Stomach smooth muscle (tissue), 2 donors: Measurements from ENCODE around the gene FGF8.

ENCODE experiments used
- H3K27ac ChIP-seq: one replicate; pipeline ENCODE4 v1.7.0; 2013; ENCODE audit warnings: mild to moderate bottlenecking, low read length, inconsistent platforms
- H3K27me3 ChIP-seq, 2 donors: one replicate each; pipeline ENCODE4 v1.7.0; 2013; ENCODE audit warnings: low read length in 2 of 2; ENCODE audit not compliant: insufficient read depth in 2 of 2, control insufficient read depth in 1 of 2
- H3K36me3 ChIP-seq, 2 donors: one replicate each; pipeline ENCODE4 v1.7.0; 2013; ENCODE audit warnings: low read length in 2 of 2; ENCODE audit not compliant: control insufficient read depth in 2 of 2, insufficient read depth in 2 of 2
- H3K4me1 ChIP-seq: one replicate; pipeline ENCODE4 v1.7.0; 2013; ENCODE audit warnings: low read length; ENCODE audit not compliant: control insufficient read depth, insufficient read depth
- H3K4me3 ChIP-seq, 2 donors: one replicate each; pipeline ENCODE4 v1.7.0; 2013; ENCODE audit warnings: low read length in 2 of 2
- H3K9ac ChIP-seq, 2 donors: one replicate each; pipeline ENCODE4 v1.7.0; 2013; ENCODE audit warnings: low read length in 2 of 2, mild to moderate bottlenecking in 1 of 2
- H3K9me3 ChIP-seq, 2 donors: one replicate each; pipeline ENCODE4 v1.7.0; 2013; ENCODE audit warnings: low read length in 2 of 2; ENCODE audit not compliant: control insufficient read depth in 2 of 2
- donor health status: healthy.
- donor health status: Pancreatic carcinoma.

Gene FGF8

DNA sequence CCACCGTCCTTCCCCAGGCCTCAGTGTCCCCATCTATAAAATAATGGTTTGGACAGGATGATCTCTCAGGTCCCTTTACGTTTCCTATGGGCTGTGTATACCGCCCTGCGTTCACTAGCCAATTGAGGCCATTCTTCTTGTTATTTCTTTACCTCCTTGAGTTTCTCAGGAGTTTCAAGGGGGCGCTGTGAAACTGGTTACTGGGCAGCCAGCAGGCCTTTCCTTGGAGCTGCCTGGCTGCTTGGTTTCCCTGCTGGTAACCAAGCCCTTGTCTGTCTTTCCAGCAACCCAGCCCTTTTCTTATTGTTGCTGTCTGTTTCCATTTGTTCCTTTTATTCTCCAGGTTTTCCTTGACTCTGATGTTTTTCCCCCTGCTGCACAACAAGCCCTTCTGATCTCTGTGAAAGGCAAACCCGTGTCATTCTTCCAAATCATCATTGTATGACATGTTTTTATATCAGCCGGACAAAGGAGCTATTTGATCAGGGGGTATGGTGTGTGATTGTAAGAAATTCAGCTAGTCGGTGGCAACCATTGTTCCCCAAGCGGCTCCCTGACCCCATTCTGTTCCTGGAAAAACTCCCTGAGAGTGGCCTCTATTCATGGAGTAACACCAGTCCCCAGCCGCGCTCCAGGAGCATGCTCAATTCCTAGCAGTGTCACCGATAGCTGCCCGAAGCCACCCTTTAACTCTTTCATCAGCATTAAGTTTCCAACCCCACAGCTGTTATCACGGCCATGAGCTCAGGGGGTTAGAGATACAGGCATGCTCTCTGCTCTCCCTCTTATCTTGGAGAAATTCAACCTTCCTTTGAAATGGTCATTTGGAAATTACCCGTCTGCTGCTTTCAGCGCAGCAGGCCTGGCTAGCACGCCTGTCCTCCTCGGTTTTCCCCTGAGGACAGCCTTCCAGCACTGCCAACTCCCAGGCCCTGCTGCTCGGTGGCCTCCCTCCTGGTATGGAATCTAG, 26.6 kb downstream of the FGF8 start:
- no peaks in the 10 kb centered on the region for H3K4me1 ChIP-seq
- H3K36me3 ChIP-seq, result no peaks in the 10 kb centered on the region
- H3K9ac ChIP-seq, result no peak overlapping the region
- H3K27ac ChIP-seq, result no peak overlapping the region
- peaks cover 0 to 2% of the 10 kb centered on the region in 2 donors for H3K27me3 ChIP-seq
- no peaks in the 10 kb centered on the region for H3K9me3 ChIP-seq
- H3K4me3 ChIP-seq, result no peak overlapping the region

DNA sequence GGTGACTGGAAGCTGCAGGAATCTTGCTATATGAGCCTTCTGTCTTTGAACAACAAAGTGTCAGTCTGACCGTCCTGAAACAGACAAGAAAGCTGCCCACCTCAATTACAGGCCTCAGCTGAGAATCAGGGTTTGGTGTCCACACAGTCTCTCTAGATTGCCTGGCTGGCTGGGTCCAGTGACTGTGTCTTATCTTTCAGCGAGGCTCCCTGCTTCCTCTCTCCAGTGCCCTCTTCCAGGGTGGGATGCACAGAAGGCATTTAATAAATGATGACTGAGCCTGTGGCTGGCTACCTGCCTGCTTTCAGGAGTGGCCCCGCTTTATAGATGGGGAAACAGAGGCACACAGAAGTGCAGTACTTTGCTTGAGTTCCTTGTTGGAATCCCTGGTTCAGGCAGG, 27.4 kb downstream of the FGF8 start:
- no peaks in the 10 kb centered on the region for H3K9me3 ChIP-seq
- H3K4me3 ChIP-seq, result no peak overlapping the region
- H3K36me3 ChIP-seq, result no peaks in the 10 kb centered on the region
- no peak overlapping the region for H3K27ac ChIP-seq
- peaks cover 0 to 2% of the 10 kb centered on the region in 2 donors for H3K27me3 ChIP-seq
- H3K9ac ChIP-seq, result no peak overlapping the region
- H3K4me1 ChIP-seq, result no peaks in the 10 kb centered on the region

DNA sequence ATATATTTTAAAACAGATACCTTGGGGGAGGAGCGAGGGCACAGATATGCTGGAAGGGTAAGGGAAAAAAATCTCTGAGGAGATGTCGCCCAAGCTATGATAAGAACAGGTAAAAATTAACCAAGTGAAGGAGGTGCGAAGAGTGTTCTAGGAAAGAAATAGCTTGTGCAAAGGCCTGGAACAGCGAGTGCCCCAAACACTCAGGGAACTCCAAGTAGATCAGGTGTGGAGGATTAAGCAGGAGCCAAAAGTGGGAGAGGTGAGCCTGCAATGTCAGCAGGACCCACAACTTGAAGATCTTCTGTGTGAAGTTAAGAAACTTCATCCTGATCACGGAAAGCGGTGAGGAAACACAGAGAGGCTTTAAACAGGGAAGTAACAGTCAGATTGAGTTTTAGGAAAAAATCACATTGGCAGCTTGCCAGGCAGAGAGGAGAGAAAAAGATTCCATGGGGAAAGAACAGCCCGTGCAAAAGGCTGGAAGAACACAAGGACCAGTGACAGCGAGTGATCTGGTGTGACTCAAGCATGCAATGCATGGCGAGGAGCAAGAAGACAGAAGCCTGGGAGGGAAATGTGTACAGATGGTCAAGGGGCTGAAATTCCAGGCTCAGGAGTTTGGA, 30.7 kb downstream of the FGF8 start:
- Histone ChIP-seq H3K36me3 (no peaks in the 10 kb centered on the region), H3K4me3 (no peak overlapping the region), H3K27ac (no peak overlapping the region), H3K9ac (no peak overlapping the region), H3K4me1 (no peaks in the 10 kb centered on the region), H3K27me3 (peaks cover 0 to 5% of the 10 kb centered on the region in 2 donors), H3K9me3 (no peaks in the 10 kb centered on the region)

DNA sequence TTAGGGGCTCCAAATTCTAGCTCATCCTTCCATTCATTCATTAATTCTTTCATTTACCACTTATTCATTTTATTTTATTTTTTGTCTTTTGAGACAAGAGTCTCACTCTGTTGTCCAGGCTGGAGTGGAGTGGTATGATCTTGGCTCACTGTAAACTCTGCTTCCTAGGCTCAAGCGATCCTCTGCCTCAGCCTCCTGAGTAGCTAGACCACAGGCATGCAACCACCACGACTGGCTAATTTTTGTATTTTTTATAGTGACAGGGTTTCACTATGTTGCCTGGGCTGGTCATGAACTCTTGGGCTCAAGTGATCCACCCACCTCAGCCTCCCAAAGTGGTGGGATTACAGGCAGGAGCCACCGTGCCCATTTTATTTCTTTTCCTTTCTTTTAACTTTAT, 31.6 kb downstream of the FGF8 start:
- peaks cover 0 to 6% of the 10 kb centered on the region in 2 donors for H3K27me3 ChIP-seq
- H3K9me3 ChIP-seq, result no peaks in the 10 kb centered on the region
- H3K27ac ChIP-seq, result no peak overlapping the region
- no peak overlapping the region for H3K9ac ChIP-seq
- H3K4me1 ChIP-seq, result no peaks in the 10 kb centered on the region
- H3K4me3 ChIP-seq, result no peak overlapping the region
- H3K36me3 ChIP-seq, result no peaks in the 10 kb centered on the region

DNA sequence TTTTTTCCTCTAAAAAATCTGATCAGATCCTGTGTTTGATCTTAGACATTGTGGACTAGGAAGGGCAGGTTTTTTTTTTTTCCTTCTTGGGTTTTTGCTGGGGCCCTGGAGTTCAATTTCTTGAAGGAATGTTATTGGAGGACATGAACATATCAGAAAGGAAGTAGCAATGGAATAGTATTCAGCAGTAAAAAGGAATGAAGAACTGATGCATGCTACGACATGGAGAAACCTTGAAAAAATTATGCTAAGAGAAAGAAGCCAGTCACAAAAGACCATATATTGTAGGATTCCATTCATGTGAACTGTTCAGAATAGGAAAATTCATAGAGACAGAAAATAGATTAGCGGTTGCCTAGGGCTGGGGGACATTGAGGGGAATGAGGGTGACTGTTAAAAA, 34.0 kb downstream of the FGF8 start:
- Histone ChIP-seq H3K36me3 (no peaks in the 10 kb centered on the region), H3K27me3 (peaks cover 0 to 10% of the 10 kb centered on the region in 2 donors), H3K9ac (no peak overlapping the region), H3K27ac (no peak overlapping the region), H3K4me3 (no peak overlapping the region), H3K9me3 (no peaks in the 10 kb centered on the region), H3K4me1 (no peaks in the 10 kb centered on the region)

DNA sequence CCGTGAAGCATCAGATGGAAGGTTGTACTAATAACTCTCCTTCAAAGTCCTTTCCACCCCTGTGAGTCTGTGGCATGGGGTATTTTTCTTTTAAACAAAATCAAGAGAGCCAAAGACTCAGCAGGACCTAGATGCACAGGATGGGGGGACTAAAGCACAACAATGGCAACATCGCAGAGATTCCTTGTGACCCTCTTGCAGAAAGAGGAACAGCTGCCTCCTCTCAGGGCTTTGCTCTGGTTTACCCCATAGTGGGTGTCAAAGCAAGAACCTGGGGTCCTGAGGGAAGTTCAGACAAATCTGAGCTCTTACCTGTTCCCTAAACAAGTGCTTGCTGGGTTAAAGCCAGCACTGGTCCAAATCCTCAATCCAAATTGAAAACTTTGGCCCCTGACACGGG, 39.2 kb downstream of the FGF8 start:
- H3K27ac ChIP-seq, result no peak overlapping the region
- H3K4me1 ChIP-seq, result no peaks in the 10 kb centered on the region
- peaks cover 2 to 14% of the 10 kb centered on the region in 2 donors for H3K27me3 ChIP-seq
- no peaks in the 10 kb centered on the region for H3K9me3 ChIP-seq
- H3K36me3 ChIP-seq, result no peaks in the 10 kb centered on the region
- H3K4me3 ChIP-seq, result no peak overlapping the region
- H3K9ac ChIP-seq, result no peak overlapping the region

DNA sequence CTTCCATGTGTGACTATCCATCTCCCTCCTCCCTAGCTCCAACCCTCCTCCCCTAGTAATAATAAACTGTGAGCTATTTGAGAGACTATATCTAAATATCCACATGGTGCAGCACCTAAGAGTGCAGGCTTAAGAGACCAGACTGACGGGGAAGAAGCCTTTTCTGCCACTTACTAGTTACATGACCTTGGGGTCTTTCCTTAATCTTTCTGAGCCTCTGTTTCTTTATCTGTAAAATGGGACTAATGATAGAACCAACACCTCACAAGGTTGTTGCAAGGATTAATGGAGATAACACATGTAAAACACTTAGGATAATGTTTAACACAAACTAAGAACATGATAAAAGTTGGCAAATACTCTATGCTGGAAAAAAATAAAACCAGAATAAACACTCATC, 43.8 kb downstream of the FGF8 start:
- peaks cover 2 to 4% of the 10 kb centered on the region in 2 donors for H3K27me3 ChIP-seq
- no peak overlapping the region for H3K27ac ChIP-seq
- H3K9ac ChIP-seq, result no peak overlapping the region
- H3K4me1 ChIP-seq, result no peaks in the 10 kb centered on the region
- no peaks in the 10 kb centered on the region for H3K36me3 ChIP-seq
- H3K4me3 ChIP-seq, result no peak overlapping the region
- H3K9me3 ChIP-seq, result no peaks in the 10 kb centered on the region

DNA sequence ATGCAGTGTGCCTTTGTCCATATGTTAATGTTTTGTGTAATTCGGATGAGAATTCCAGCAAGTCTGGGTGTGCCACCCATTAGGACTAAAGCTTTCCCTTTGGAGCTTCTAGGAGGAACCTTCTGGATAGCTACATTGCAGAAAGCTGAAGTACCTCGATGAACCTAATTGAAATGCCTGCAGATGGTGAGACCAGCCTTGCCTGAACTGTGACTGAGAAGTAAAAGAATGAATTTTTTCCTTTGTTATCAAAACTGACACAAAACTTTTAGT, 49.9 kb downstream of the FGF8 start:
- H3K27ac ChIP-seq, result no peak overlapping the region
- no peaks in the 10 kb centered on the region for H3K4me1 ChIP-seq
- H3K27me3 ChIP-seq, result peaks cover 3 to 7% of the 10 kb centered on the region in 2 donors
- no peaks in the 10 kb centered on the region for H3K9me3 ChIP-seq
- H3K9ac ChIP-seq, result no peak overlapping the region
- no peak overlapping the region for H3K4me3 ChIP-seq
- H3K36me3 ChIP-seq, result no peaks in the 10 kb centered on the region

DNA sequence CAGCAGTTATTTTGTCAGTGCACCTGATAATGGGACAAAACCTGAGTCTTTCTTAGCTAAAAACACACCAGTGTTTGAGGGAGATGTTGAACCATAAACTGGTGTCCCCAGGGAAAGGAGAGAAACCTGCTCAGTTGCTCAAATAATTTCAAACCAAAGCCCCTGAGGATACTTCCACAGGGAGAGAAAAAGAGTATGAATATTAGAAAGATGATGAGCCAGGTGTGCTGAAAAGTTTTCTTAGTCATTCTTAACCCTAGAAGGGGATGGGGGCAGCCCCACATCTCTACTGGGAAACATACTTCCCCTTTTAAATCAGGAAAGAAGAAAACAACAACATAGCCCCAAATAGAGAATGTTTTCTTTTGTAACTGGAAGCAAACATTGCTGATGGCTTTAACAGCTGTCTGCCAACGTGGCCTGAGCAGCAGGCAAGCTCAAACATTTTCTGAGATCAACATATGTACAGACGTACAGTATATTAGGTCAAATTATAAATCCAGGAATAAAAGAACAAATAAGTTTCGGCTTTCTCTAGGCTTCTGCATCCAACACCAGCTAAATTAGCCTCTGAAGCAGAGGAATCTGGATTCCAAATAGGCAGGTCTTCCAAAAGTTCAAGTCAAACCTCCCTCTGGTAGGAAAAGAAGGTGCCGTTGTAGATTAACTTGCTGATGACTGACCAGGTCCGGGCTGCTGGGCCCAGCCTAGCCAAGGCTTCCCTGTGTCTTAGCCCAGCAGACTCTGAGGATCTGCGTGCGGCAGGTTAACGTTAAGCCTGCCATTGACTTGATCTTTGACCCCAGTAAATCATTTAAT, 50.4 kb downstream of the FGF8 start:
- H3K27ac ChIP-seq, result no peak overlapping the region
- H3K4me3 ChIP-seq, result no peak overlapping the region
- H3K9ac ChIP-seq, result no peak overlapping the region
- H3K4me1 ChIP-seq, result no peaks in the 10 kb centered on the region
- no peaks in the 10 kb centered on the region for H3K9me3 ChIP-seq
- no peaks in the 10 kb centered on the region for H3K36me3 ChIP-seq
- peaks cover 3 to 9% of the 10 kb centered on the region in 2 donors for H3K27me3 ChIP-seq

DNA sequence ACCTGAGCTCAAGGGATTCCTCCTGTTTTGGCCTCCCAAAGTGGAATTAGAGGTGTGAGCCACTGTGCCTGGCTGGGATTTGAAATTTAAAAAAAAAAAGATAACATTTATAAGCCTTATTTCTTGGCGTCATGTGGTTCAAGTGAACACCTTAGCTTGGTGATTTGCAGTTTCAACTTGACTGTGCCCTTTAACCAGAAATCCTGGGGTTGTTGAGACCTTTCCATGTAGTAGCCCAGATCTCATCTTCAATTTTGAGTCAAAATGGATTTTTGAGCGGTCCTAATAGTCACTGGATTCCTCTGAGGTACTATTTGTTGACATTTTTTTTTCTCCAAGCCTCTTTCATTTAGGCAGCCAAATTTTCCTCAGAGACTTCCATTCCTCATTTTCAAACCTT, 51.5 kb downstream of the FGF8 start:
- Histone ChIP-seq H3K27ac (no peak overlapping the region), H3K27me3 (peaks cover 3 to 9% of the 10 kb centered on the region in 2 donors), H3K4me3 (no peak overlapping the region), H3K9me3 (no peaks in the 10 kb centered on the region), H3K4me1 (no peaks in the 10 kb centered on the region), H3K36me3 (no peaks in the 10 kb centered on the region), H3K9ac (no peak overlapping the region)
